Stimulated activated CD4-positive, alpha-beta T cell treated with anti-CD3 and anti-CD28 coated beads, TNF-alpha, amount 100 ng/mL, for 1 hour (primary cell): ENCODE data around the gene TMEM30A.

Experiments used
- DNase-seq, 3 donors: peaks; one replicate each; pipeline ENCODE4 v3.0.0-alpha.2; 2020; ENCODE audit warnings: low read depth in 3 of 3, low spot score in 1 of 3

TMEM30A gene

GRCh38 chr6:75292555-75292954, 8.0 kb upstream of the TMEM30A start:
- DNase-seq: no peak

- DNase-seq: no peak
These were observed 7.2 kb upstream of the TMEM30A start for GRCh38 chr6:75291744-75292143.

DNA sequence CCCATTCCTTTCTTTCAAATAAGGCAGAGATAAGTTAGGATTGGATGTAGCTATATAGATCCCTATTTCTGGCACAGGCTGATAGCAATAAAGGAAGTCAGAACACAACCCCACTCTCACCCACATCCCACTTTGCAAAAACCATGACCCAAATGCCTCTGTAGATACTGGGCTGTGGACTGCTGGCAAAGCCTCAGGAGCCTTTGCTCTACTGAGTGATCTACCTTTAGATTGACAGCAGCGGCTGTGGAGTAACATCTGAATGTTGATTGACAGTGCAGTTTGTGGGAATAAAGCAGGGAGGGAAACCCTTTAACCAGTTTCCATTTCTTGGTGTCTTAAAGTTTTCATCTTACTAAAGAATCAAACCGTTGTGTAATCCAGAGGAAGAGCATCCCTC, 6.7 kb upstream of the TMEM30A start:
- no peak for DNase-seq

- no peak for DNase-seq
These were observed 5.7 kb upstream of the TMEM30A start for GRCh38 chr6:75290136-75290945.

- no peak for DNase-seq
These were observed 3.4 kb upstream of the TMEM30A start for GRCh38 chr6:75288023-75288422.

- no peak for DNase-seq
These were observed 2.8 kb upstream of the TMEM30A start for GRCh38 chr6:75287424-75287823.

DNA sequence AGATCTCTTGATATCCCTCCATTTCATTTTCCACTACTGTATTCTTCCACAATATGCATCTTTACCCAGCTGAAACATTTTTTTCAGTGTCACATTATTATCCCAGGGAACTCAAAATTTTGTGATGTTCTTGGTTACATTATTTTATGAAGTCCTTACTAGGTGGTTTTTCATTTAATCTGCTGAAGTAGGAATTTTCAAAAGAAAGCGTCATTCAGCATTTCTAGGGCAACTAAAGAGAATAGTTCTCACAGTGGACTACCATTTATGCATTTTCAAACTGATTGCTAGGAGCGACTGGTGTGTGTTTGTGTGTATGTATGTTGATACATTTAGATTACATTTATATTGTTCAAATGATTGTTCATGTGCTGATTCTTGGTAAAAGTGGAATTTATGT, 2.4 kb upstream of the TMEM30A start:
- no peak for DNase-seq

- no peak for DNase-seq
These were observed 669 bp upstream of the TMEM30A start for GRCh38 chr6:75285283-75285639.

DNA sequence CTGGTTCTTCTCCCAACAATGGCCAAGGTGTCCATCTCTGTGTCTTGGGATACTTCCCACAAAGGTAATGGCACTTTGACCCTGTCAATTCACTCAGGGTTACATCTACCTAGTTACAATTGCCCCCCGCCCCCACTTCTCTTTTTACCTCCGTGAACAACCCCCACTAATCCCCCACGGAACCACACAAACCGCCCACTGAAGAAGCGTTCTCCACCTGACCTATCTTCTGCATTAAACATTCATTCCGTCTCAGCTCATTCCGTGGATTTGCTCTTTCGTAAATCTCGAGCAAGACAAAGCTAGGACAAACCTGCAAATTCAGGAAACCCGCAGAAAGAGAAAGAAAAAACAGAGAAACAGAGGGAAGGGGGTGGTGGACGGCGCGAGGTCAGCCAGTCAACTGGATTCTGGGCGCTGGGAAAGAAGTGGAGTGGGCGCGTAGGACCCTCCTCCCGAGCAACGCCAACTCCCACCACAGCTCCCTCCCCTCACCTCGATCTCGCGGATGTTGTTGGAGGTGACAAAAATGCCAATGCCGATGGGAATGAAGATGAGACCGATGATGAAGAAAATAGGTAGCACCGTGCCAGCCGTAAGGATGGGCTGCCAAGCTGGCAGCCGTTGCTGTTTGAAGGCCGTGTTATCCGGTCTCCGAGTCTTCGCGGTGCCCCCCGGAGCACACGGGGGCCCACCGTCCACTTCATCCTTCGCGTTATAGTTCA, 523 bp downstream of the TMEM30A start:
- no peak for DNase-seq

- no peak for DNase-seq
These were observed 1.9 kb downstream of the TMEM30A start for GRCh38 chr6:75282706-75283105.

DNA sequence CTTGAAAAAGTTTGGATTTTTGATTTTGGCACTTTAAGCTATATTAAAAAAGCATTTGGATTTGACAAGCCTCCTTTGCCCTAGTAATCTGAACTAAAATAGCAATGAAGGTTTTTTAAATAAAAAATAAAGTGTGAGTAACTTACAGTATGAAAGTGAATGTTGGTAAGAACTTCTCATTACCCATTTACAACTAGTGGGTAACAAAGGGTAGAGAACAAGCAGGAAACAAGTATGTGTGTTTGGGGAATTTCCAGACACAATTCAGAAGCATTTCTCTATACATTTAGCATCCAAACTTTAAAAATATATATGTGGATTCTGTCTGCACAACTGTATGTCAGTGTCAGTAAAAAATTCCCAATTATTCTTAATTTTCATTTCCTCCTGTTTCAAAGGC, 2.9 kb downstream of the TMEM30A start:
- no peak for DNase-seq

DNA sequence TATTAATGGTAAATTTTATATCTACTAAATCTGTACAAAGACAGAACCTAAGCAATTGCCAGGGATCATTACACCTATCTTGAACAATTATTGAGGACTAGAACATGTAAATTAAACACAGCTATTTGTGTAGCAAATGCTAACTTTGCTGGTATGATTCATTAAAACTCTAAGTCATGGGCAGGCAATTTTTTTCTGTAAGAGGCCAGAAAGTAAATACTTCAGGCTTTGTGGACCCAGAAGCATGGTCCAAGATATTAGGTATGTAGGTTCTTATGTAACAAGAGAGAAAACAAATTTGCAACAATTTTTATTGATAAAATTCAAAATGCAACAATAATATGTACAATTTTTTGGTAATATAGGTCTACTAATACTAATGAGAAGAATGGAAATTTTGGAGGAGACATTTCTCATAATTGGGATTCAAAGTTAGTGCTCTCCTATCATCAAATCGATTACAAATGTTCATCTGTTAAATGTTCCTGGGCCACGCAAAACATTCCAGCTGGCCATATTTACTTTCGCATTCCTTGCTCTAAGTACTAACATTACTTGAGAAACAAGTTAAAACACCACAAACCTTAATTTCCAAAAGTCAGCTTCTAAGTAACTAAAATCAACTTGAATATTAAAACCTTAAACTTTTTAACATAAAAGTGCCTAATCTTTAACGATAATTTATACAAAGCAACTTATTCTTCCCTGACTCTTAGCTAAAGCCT, 4.3 kb downstream of the TMEM30A start:
- no peak for DNase-seq

DNA sequence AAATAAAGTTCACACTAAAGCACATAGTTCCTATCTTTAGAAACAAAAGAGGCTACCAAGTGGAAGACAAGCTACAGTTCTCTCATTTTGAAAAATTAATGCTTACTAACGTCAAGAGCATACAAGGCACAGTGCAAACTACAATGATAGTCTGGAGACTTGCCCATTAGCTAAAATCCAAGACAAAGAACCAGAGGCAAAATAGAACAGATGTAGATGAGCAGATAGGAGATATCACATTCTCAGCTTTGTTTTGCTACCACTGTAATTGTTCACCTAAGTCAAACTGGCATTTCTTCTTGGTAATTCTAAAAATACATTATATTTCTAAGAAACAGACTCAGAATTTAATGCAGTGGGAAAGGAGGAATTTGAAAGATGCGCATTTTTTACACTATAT, 5.2 kb downstream of the TMEM30A start:
- DNase-seq: no peak

DNA sequence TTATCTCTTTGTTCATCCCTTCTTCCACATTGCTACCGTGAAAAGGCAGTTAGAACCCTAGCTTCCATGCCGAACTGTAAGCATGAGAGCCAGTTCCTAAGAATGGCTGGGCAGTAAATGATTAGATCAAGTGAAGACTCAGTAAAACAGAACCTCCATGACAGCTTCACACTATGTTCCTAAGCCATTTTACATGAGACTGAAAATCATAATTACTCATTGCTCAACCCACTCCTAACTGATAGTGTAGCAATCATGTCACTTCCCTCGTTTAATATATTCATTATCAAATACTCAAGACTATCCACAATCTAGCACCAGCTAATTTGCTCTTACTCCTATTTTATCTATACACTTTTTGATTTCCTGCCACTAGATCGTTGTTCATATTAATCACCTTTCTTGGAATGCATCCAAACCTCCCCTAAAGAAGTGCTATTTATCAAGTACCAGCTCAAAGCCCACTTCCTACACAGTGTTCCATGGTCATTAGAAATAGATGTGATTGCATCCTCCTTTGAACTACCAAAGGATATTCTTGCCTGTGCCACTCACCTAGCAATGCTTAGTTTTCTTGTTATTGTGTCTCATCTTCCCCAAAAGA, 6.0 kb downstream of the TMEM30A start:
- DNase-seq: no peak

DNA sequence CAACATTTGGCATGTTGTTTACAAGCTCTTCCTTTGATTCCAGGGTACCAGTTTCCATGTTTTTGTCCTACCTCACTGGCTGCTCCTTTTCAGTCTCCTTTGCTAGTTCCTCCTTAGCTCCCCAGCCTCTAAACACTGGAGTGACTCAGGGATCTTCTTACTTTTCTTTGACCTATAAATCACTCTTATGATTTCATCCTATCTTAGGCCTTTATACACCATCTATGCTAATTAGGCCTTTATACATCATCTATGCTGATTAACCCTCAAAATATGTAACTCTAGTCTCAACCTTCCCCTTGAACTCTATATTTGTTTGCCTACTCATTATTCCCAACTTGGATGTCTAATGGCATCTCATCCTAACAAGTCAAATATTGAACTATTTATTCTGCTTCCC, 9.5 kb downstream of the TMEM30A start:
- DNase-seq: no peak

- DNase-seq: no peak
These were observed 11.6 kb downstream of the TMEM30A start for GRCh38 chr6:75273009-75273408.

DNA sequence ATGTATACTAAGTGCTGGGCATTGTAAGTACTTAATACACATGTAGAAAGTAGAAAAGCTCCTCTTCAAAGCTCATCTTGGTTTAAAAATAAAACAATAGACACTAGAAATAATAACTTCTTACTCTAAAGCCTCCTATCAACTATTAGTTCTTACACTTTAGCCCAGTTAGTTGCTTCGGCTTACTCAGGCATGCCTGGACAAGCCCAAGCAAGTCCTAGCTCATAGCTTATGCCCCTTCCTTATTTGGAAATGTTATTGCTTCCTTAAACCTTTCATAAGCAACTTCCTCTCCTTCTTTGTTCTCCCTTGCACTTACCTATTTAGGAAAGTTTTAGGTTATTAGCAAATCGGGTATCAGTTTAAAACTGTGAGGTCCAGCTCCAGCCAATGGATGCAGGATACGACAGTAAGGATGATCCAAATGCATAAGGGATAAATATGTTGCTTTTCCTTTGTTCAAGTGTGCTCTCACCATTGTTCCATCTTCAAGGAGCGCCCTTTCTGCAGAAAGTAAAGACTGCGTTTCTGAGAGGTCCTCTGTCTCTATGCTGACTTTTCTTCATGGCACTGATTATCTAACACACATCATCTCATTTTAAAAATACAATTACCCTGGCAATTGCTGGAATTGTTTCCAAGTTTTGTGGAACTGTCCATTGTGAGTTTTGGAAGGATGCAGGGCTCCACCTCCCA, 12.3 kb downstream of the TMEM30A start:
- no peak for DNase-seq

GRCh38 chr6:75268988-75269354, 15.6 kb downstream of the TMEM30A start:
- no peak for DNase-seq

DNA sequence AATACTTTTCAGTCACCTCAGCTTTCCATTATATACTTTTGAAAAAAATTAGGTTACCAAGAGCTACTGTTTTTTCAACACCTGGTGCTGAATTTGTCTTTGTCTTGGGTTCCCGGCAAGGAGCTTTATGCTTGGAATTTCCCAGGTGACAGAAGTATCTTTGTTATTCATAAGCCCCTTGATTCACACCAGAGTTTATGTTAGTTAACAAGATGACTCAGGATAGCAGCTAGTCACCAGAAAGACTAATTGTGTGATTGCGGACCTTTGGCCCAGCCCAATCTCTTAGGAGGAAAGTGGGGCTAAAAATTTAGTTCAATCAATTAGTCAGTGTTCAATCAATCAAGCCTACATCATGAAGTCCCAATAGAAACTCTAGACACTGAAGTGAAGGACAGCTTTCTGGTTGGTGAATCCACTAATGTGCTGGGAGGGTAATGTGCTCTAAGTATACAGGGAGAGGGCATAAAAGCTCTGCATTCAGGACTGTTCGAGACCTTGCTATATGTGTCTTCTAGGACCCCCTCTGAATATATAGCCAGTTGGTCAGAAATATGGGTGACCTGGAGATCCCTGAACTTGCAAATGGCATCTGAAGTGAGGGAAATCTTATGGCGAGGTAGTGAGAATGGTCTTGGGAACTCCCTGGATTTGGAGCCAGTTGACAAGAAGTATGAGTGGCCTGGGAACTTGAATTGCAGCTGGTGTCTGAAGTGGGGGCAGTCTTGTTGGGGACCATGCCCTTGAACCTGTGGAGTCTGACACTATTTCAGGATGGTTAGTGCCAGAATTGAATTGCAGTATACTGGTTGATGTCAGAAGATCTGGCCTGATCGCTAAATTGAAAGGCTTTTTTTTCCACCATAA, 16.2 kb downstream of the TMEM30A start:
- no peak for DNase-seq

DNA sequence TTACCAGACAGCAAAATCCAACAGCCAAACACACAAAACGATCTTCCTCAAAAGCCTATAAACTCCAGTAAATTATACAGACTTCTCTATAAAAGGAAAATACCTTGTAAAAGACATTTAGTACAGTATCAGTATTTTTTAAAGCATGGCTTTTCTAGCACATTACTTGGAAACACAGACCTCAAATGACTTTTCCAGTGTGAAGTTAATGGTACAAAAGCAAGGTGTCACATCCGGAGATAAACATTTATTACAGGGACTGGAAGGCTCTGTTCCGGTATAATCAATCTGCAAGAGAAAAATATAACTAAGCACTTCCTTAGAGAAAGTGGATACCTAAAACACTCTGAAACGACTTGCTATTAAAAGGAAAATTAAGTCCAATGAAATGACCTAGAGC, 17.1 kb downstream of the TMEM30A start:
- DNase-seq: no peak
